Embryonic facial prominence (tissue), 1 donor: ENCODE results near the gene FOXF1.

ENCODE experiments used
- DNase-seq: peaks from one replicate; pipeline ENCODE4 v3.0.0-alpha.2; 2016; ENCODE audit errors: extremely low spot score

FOXF1 gene

DNA sequence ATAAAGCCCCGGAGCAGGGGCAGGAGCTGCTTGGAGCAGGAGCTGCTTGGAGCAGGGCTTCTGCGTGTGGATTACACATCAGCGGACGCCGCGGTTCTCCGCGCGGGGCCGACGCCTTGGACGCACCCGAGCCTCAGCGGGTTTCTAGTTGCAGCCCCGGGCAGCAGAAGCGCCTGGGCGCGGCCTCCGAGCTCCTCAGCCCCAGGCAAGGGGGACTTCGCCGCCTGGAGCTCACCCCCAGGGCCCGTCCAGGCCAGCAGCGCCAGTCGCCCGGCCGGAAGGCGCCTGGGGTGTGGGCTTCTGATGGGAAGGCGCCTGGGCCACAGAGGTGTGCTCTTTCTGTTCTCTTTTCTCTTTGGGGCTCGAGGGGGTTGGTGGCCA lies 6.3 kb downstream of the FOXF1 start:
- no peak for DNase-seq

GRCh38 chr16:86517033-86517432 lies 6.7 kb downstream of the FOXF1 start:
- DNase-seq: no peak

GRCh38 chr16:86517652-86518258 lies 7.4 kb downstream of the FOXF1 start:
- DNase-seq: no peak

- DNase-seq: no peak
Measured at GRCh38 chr16:86519007-86519648, 8.8 kb downstream of the FOXF1 start.

- DNase-seq: no peak
Measured at GRCh38 chr16:86519649-86520316, 9.5 kb downstream of the FOXF1 start.

GRCh38 chr16:86520317-86521210 lies 10.2 kb downstream of the FOXF1 start:
- DNase-seq: no peak

- no peak for DNase-seq
Measured at GRCh38 chr16:86521236-86522197, 11.2 kb downstream of the FOXF1 start.

- DNase-seq: no peak
Measured at GRCh38 chr16:86522634-86523033, 12.3 kb downstream of the FOXF1 start.

DNA sequence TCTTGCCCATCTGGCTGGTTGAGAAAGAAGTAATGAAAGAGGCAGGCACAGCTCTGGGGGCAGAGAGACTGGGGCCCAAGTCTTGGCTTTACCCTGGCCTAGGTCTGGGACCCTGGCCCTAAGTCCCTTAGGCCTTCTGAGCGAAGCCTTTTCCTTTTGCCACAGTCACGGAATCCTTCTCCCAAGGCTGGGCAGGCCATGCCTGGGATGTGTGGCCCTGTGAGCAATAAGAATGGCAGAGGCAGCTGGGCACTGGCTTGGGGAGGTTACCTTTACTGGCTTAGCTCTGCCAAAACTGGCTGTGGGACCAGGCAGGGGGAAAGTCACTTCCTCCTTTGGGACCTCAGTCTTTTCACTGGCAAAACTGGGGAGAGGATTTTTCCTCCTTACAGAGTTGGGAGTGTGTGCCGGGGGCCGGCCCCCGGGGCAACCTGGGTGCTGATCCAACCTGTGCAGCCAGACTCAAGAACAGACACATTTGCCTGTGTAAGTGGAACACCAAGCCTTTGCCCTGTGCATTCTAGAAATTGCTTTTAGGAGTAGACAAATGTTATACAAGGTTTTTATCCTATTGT lies 12.9 kb downstream of the FOXF1 start:
- no peak for DNase-seq

DNA sequence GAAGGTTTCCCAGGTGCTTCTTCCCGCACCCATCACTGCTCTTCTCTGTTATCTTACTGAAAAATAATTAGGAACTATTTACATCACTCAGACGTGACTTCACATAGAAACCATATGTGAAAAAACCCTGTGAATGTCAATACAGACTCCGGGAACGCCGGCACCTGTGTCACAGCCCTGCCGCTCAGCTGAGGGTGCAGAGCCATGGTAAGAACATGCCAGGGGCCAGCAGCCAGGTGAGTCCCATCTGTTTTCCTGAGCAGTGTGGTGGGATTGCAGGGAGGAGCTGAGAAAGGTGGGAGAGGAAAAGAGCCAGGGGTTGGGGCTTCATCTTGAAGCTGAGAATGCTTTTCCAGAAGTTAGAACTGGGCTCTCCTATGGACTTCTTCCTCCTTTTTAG lies 13.7 kb downstream of the FOXF1 start:
- no peak for DNase-seq

GRCh38 chr16:86525696-86526095 lies 15.4 kb downstream of the FOXF1 start:
- DNase-seq: no peak

DNA sequence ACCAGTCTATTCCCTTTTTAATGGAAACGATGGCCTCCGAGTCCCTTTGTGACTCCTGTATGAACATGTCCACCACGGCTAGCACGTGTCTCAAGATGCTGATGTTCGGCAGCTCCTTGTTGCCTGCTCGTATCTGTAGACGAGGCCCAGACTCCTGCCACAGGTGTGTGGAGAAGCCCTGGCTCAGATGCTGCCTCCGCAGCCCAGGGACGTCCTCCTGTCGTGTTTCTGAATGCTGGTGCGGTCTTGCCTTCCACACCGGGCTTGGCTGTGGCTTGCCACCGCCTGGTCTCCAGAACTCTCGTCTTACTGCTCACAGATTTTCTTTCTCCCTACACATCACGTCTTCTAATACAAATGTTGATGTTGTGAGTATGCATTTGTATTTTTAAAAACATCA lies 17.0 kb downstream of the FOXF1 start:
- DNase-seq: no peak

GRCh38 chr16:86528061-86528929 lies 18.0 kb downstream of the FOXF1 start:
- DNase-seq: no peak

DNA sequence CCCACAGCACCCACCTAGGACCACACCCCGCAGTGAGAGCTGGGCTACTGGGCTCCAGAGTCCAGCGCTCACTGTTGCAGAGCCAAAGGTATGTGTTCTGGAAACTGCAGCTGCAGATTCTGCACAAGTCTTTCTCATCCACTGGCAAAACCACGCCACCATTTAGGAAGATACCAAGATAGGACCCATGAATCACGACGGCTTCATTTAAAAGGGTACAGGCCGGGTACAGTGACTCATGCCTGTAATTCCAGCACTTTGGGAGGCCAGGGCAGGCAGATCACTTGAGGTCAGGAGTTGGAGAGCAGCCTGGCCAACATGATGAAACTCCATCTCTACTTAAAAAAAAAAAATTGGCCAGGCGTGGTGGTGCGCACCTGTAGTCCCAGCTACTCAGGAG lies 18.8 kb downstream of the FOXF1 start:
- no peak for DNase-seq

DNA sequence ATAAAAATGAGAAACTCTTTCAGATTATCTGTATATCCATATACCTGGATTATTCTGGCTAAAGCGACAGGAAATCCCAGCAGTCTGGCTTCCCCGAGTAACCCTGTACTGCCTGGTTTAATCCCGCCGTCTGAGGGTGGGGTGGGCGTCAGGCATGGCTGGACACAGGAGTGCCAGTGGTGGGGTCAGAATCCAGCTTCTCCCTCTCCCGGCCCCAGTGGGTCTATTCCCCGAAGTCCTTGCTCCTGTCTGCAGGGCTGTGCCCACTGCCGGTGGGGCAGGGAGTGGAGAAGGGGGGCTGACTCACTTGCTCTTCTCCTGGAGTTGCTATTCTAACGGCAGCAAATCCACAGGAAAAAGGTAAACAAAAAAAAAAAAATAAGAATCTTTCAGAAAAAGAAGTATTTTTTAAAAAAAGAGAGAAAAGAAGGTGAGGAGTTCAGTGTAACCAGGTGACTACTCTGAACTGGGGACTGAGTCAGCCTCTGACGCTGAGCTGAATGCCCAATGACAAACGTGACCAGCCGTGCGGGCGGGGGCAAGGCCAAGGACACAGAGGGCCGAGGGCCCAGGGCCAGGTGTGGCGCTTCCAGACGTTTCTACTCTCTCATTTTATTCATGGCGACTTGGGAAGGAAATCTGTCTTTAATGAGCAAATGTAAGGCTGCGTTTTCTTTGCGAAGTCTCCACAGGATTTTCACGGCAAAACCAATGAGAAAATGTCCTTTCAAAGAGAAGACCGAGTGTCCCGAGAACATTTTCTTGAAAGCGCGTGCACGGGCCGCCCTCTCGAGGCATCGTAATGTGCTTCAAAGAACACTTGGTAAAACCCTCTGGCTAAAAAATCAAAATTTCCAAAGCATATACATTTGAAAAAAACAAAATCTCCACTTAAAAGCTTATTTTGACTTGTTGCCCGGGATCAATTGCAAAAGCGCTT lies 20.2 kb downstream of the FOXF1 start:
- DNase-seq: no peak

GRCh38 chr16:86531191-86531545 lies 20.8 kb downstream of the FOXF1 start:
- DNase-seq: no peak

GRCh38 chr16:86531641-86532525 lies 21.6 kb downstream of the FOXF1 start:
- no peak for DNase-seq

DNA sequence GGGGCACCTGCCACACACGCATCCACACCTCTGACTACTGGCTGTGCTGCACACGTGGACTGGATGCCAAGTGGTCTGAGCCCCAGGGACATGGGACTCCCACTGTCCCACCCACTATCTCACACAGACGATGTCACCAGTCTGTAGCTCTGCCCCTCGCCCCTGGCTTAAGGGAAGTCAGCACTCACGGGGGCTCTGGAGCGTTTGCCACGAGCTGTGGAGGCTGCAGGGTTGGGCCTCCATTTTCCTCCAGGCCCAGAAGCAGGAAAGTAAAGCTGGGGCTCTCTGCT lies 22.1 kb downstream of the FOXF1 start:
- no peak for DNase-seq
